ENCODE results near the gene OR2AJ1.

The OR2AJ1 gene

GRCh38 chr1:247948558-247948957 lies 23.9 kb downstream of the OR2AJ1 start, which contains the start of gene OR2L8:
OR2L8 (plus strand) TSS chr1:247948858; CDS start chr1:247948858, 0 bp downstream.
- H3K4me3 ChIP-seq (ENCODE audit: low read length) = no peak within 1 kb of the TSS
- DNase-seq (ENCODE audit: low read depth) = no peak
- TF ChIP-seq CTCF (IDR thresholded peaks at IDR 0.05; ENCODE audit: insufficient read depth, low read depth, low read length, missing control alignments) = no peak

GRCh38 chr1:247953408-247953807 lies 28.7 kb downstream of the OR2AJ1 start:
- no peak overlapping the region for H3K4me3 ChIP-seq (ENCODE audit: low read length)
- no peak for TF ChIP-seq CTCF (IDR thresholded peaks at IDR 0.05; ENCODE audit: insufficient read depth, low read depth, low read length, missing control alignments)
- DNase-seq (ENCODE audit: low read depth) = no peak

- no peak for DNase-seq (ENCODE audit: low read depth)
- TF ChIP-seq CTCF (IDR thresholded peaks at IDR 0.05; ENCODE audit: insufficient read depth, low read depth, low read length, missing control alignments) = no peak
- no peak overlapping the region for H3K4me3 ChIP-seq (ENCODE audit: low read length)
Measured at GRCh38 chr1:247961791-247962190, 37.1 kb downstream of the OR2AJ1 start.

GRCh38 chr1:247962911-247963588 lies 38.4 kb downstream of the OR2AJ1 start:
- no peak overlapping the region for H3K4me3 ChIP-seq (ENCODE audit: low read length)
- no peak for DNase-seq (ENCODE audit: low read depth)

GRCh38 chr1:247964933-247965332 lies 40.2 kb downstream of the OR2AJ1 start, which contains the start of gene OR2AK2:
OR2AK2 (plus strand) TSS chr1:247965233; CDS start chr1:247965377, 144 bp downstream.
- H3K4me3 ChIP-seq (ENCODE audit: low read length) = no peak within 1 kb of the TSS
- no peak for TF ChIP-seq CTCF (IDR thresholded peaks at IDR 0.05; ENCODE audit: insufficient read depth, low read depth, low read length, missing control alignments)
- no peak for DNase-seq (ENCODE audit: low read depth)

More at GRCh38 chr1:247962911-247963588, 38.4 kb downstream of the OR2AJ1 start:
- no peak for TF ChIP-seq CTCF (IDR thresholded peaks at IDR 0.05; ENCODE audit: insufficient read depth, low read depth, low read length, missing control alignments)

- no peak for TF ChIP-seq CTCF (IDR thresholded peaks at IDR 0.05; ENCODE audit: insufficient read depth, low read depth, low read length, missing control alignments)
- no peak for DNase-seq (ENCODE audit: low read depth)
- H3K4me3 ChIP-seq (ENCODE audit: low read length) = no peak overlapping the region
Measured at GRCh38 chr1:247966532-247967204, 42.0 kb downstream of the OR2AJ1 start.
